Ishikawa (cell line): ENCODE measurements around the gene HCN1.

Experiments
- CREB1 ChIP-seq: IDR thresholded peaks from 2 replicates; pipeline ENCODE4 v1.6.1; 2012; ENCODE audit warnings: low read depth
- EP300 ChIP-seq: IDR thresholded peaks from 2 replicates; pipeline ENCODE4 v1.6.1; 2012; ENCODE audit warnings: borderline replicate concordance
- FOXM1 ChIP-seq: IDR thresholded peaks from 2 replicates; pipeline ENCODE4 v1.6.1; 2012; ENCODE audit warnings: low read depth, borderline replicate concordance
- MAX ChIP-seq: IDR thresholded peaks from 2 replicates; pipeline ENCODE4 v1.6.1; 2012
- NFIC ChIP-seq: IDR thresholded peaks from 2 replicates; pipeline ENCODE4 v1.6.1; 2012
- RAD21 ChIP-seq: IDR thresholded peaks from 2 replicates; pipeline ENCODE4 v1.6.1; 2012; ENCODE audit warnings: low read depth
- TAF1 ChIP-seq: IDR thresholded peaks from 2 replicates; pipeline ENCODE4 v1.6.1; 2012; ENCODE audit warnings: low read depth, mild to moderate bottlenecking
- TCF12 ChIP-seq: IDR thresholded peaks from 2 replicates; pipeline ENCODE4 v1.6.1; 2012; ENCODE audit warnings: low read depth
- YY1 ChIP-seq: IDR thresholded peaks from 2 replicates; pipeline ENCODE4 v1.6.1; 2012; ENCODE audit warnings: low read depth
- ZBTB7A ChIP-seq: IDR thresholded peaks from 2 replicates; pipeline ENCODE4 v1.6.1; 2012; ENCODE audit warnings: low read depth

DNA sequence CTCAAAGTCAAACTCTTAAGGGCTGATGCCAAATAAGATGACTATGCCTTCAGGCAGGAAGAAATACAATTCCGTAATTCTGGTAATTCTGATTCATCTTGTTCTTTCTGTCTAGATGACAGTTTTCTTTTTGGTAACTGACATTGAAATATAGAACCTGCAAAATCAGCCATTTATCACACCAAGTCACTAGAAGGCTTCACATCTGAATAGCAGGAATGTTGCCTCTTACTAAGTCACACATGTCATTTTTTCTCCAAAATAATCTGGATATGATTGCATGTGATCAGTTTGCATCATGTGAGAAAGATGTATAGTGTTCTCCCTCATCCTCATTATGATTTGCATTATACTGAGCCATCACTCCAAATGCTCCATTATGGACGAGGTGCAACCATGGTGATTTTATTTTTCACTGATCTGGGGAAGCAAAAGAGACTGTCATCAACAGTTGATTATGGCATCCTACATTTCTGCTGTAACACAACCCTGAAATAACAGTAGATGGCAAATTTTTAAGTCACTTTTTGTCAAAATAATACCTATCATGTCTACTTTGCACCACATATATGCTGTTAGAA, 69.0 kb downstream of the HCN1 start:
- TF ChIP-seq MAX = no peak
- no peak for TF ChIP-seq TCF12
- no peak for TF ChIP-seq TAF1
- no peak for TF ChIP-seq ZBTB7A
- TF ChIP-seq NFIC = no peak
- TF ChIP-seq RAD21 = no peak
- no peak for TF ChIP-seq YY1
- no peak for TF ChIP-seq EP300
- no peak for TF ChIP-seq CREB1
- TF ChIP-seq FOXM1 = no peak
